Measurements from ENCODE around the gene DLG1.

DLG1 gene

GRCh38 chr3:197165890-197166289, 132.5 kb downstream of the DLG1 start:
- DNase-seq: no peak

- DNase-seq: no peak
Measured at GRCh38 chr3:197155046-197155445, 143.4 kb downstream of the DLG1 start.

- no peak for DNase-seq
Measured at GRCh38 chr3:197151580-197151979, 146.8 kb downstream of the DLG1 start.

- no peak for DNase-seq
Measured at GRCh38 chr3:197149528-197149927, 148.9 kb downstream of the DLG1 start.

DNA sequence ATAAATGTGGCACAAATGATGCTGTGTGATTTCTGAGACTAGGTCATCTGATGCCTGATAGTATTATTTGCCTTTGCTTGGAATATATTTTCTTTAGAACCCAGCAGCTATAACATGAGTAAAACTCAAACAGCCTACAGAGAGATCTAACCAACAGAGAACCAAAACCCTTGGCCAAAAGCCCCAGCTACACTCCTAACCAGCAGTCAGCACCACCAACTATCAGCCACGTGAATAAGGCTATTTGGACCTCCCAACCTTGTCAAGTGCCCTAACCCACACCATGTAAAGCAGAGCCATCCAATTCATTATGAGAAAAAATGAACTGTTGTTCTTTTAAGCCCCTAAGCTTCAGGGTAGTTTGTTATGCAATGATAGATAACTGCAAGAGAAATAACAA, 154.2 kb downstream of the DLG1 start:
- DNase-seq: no peak

DNA sequence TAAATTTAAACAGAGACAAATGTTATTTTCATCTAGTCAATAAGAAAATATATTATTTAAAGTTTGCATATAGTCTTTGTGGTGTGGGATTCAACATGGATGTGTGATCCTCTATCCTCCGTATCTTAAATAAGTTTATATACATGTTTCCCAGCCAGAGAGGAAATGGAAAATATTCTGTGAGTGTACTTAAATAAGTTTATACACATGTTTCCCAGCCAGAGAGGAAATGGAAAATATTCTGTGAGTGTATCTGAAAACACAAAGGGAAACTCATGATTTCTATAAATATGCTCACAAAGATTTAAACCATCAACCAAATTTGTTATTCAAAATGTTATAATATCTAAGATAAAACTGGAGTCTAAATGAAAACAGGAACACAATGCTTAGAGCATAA, 158.8 kb downstream of the DLG1 start:
- no peak for DNase-seq

DNA sequence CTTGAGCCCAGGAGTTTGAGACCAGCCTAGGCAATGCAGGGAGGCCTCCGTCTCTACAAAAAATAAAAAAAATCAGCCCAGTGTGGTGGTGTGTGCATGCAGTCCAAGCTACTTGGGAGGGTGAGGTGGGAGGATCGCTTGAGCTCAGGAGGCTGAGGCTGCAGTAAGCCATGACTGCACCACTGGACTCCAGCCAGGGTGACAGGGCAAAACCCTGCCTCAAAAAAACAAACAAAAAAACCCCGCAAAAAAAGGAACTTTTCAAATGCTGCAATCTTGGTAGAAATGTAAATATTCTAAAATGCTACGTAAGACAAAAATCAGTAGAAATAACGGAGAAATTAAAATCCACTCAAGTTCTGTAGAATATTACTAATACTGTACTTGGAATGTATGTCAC, 160.7 kb downstream of the DLG1 start:
- no peak for DNase-seq

DNA sequence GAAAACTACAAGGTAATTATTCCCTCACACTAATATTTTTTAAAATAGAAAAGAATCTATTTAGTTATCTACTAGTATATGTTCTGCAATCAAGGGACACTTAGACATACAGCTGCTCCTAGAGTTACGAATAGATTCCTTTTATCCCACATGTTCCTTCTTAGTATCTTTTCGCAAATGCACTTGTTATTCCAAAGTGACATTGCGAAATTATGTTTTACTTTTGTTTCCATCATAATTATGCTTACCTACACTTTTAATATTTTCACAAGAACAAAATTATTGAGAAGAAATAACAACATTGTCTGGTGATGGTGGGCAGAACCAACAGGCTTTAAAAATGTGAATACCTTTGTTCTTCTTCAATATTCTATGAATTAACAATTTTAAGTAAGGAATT, 161.7 kb downstream of the DLG1 start:
- no peak for DNase-seq

- DNase-seq: no peak
Measured at GRCh38 chr3:197135212-197135611, 163.2 kb downstream of the DLG1 start.

- no peak for DNase-seq
Measured at GRCh38 chr3:197132916-197133530, 165.4 kb downstream of the DLG1 start.

DNA sequence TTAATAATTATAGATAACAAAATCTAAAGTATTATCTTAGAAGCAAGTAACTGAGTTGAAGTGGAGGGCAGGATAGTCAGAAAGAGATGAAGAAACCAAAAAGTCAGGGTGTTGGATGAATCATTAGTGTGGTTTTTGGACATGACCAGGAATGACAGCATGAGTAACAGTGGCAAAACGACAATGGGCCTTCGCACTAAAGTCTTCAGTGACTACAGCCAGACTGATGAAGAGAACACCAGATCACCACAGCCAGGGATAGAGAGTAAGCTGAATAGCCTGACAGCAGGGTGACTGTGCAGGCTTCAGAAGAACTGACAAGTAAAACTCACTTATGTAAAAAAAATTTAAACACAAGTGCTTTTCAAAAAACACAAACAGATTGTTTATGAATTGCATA, 172.8 kb downstream of the DLG1 start:
- DNase-seq: no peak

DNA sequence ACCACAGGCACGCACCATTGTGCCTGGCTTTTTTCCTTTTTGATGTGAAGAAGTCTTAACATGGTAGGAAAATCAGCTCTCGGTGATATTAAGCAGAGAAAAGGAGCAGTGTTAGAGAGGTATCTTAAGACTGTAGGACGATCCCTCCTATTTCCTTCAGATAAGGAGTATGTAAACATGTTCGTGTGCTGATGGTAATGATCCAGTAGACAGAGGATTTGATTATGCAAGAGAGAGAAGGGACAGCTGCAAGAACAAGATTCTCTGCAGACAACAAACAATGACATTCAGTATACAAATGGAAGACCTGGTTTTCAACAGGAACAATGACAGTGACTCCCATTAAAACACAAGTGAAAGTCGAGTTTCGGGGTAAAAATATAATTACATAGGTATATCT, 173.7 kb downstream of the DLG1 start:
- DNase-seq: no peak

DNA sequence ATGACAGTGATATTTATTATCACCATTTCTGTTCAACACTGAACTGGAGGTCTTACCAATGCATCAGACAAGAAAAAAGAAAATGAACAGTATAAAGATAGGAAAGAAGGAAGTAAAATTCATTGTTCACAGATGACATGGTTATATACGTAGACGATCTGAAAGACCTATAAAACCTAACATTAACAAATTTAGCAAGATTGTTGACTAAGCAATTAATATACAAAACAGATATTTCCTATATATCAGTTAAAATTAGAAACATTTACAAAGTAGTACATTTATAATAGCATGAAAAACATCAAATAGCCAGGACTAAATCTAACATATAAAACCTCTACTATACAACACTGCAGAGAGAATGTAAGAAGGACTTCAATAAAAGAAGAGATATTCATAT, 176.0 kb downstream of the DLG1 start:
- no peak for DNase-seq

GRCh38 chr3:197117114-197117513, 181.3 kb downstream of the DLG1 start:
- no peak for DNase-seq

DNA sequence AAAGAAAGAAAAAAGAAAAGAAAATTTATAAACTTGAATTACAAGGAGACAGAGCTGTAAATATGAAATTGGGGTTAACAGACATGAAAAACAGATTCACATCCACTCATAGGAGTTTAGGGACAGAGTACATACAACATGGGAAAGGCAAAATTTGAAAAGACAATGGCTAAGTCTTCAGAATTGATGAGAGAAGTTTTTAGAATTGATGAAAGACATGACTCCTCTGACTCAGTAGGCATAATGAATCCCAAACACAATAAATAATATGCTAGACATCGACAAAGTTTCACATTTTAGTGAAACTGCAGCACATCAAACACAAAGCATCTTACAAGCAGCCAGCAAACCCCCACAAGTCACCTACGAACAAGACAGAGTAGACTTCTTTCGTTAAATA, 184.4 kb downstream of the DLG1 start:
- DNase-seq: no peak

- no peak for DNase-seq
Measured at GRCh38 chr3:197111685-197112084, 186.7 kb downstream of the DLG1 start.

- DNase-seq: no peak
Measured at GRCh38 chr3:197105786-197106185, 192.6 kb downstream of the DLG1 start.

DNA sequence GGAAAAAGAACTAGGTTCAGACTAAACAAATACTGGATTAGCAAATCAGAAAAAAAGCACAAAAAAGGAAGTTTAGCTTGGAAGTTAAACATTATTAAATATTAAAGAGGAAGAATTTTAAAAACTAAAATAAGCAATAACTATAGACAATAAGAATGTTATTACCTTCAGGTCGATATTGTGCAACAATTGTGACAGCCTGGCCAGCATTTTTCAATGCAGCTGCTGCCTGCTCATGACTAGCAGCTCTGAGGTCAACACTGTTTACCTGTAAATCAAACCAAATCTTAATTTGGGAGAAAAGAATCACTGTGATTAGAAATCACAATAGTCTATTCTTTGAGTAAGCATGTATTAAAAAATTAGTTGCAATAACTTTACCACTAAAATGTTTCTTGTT, 193.7 kb downstream of the DLG1 start:
- no peak for DNase-seq

- DNase-seq: no peak
Measured at GRCh38 chr3:197103766-197104165, 194.6 kb downstream of the DLG1 start.

GRCh38 chr3:197093871-197094270, 204.5 kb downstream of the DLG1 start:
- no peak for DNase-seq

- DNase-seq: no peak
Measured at GRCh38 chr3:197088370-197088769, 210.0 kb downstream of the DLG1 start.

DNA sequence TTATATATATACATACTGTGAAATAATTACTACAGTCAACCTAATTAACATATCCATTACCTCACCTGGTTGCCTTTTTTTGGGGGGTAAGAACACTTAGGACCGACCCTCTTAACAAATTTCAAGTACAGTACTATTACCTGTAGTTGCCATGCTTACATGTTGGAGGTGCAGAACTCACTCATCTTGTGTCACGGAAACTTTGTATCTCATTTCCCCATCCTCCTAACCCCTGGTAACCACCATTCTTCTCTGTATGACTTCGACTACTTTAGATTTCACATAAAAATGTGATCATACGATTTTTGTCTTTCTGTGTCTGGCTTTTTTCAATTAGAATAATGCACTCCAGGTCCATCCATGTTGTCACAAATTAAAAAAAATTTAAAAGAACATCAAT, 213.3 kb downstream of the DLG1 start:
- no peak for DNase-seq

- DNase-seq: no peak
Measured at GRCh38 chr3:197083486-197083885, 214.9 kb downstream of the DLG1 start.

- DNase-seq: no peak
Measured at GRCh38 chr3:197082871-197083270, 215.5 kb downstream of the DLG1 start.

DNA sequence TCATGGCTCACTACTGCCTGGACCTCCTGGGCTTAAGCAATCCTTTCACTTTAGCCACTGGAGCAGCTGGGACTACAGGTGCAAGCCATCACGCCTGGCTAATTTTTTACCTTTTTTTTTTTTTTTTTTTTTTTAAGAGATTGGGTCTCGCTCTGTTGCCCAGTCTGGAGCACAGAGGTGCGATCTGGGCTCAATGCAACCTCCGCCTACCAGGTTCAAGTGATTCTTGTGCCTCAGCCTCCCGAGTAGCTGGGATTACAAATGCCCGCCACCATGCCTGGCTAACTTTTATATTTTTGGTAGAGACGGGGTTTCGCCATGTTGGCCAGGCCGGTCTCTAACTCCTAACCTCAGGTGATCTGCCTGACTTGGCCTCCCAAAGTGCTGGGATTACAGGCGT, 218.1 kb downstream of the DLG1 start:
- DNase-seq: no peak

DNA sequence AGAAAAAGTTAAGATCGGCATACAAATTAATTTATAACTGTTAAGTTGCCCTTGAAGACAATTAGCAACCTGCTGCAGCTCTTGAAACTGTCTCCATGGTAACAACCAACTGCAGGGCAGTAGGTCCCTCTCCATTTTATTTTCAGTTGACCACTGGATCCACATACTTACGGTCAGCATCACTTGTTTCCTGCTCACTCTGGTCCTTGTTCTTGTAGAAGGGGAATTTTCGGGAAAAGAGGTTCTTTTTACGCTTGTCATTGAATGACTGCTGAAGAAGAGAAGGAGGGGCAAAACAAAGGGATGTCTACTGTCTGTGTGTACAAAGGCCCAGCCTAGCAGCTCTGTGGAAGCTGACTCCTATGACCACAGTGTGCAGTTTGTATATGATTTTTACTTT, 222.0 kb downstream of the DLG1 start:
- no peak for DNase-seq
